ENCODE results near the gene MCRS1. TPM values are rescaled to one million over a fixed set of nuclear protein-coding genes. Genes with fewer than 3 reads are reported as not detected.

Gene MCRS1
- total RNA-seq, 1 experiment from 2014 or later, result 58.7 TPM

DNA sequence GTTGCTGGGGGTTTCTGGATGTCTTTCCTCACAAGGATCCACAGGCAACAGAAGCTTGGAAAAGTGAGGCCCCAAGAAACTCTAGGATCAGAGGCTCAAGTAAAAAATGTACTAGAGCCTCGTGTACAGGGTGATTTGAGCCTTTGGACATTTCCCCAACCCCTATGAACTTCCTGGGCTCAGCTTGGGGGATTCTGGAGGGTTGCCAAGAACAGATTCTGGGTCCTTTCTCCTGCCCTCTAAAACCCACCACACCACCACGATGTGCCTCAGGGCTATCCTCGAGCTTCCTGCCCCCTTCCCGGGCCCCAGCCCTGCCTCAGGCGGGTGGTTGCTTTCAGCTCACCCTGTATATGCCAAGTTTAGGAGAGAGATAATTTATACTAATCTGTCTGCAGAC, 36.9 kb upstream of the MCRS1 start:
- CTCF ChIA-PET, result interaction anchor here (0.6 to 1.8 kb wide), 3 partner anchors 25 to 51 kb away, joined by 3 to 5 read pairs (median 4); no protein-coding TSS in a partner anchor

DNA sequence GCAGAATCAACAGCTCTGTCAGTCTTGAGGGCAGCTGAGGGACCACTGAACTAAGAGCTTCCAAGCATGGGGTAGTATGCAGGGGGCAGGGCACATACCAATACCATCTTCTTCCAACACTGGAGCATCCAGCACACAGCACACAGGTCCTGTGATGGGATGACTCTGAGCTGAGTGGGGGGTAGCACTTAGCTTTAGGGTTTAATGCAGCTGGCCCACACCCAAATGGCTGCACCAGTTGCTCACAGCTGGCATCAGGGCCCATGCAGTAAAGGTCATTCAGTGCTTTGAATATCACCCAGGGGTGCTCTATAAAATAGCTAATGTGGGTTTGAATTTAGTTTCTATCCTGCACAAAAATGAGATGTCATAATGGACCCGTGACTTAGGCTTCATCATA, 35.8 kb upstream of the MCRS1 start:
- BruUV-seq (replicated peaks), result no TSS peak
- peaks cover 4% of the 10 kb centered on the region for H3K36me3 Mint-ChIP-seq (ENCODE audit: insufficient read depth, unreplicated experiment)
- ChIA-PET CTCF (interaction anchor here (1.6 to 1.8 kb wide), 2 partner anchors 23 to 34 kb away, joined by 4 to 7 read pairs; no protein-coding TSS in a partner anchor), POLR2A (interaction anchor here (1.5 kb wide), 1 partner anchor 19 kb away, joined by 3 read pairs; no protein-coding TSS in a partner anchor)
- intact Hi-C loops (cut with micrococcal nuclease), result no loop called here
- no peak overlapping the region for H3K27ac Mint-ChIP-seq (ENCODE audit: low read depth, unreplicated experiment)
- TF ChIP-seq, protein P1, sequence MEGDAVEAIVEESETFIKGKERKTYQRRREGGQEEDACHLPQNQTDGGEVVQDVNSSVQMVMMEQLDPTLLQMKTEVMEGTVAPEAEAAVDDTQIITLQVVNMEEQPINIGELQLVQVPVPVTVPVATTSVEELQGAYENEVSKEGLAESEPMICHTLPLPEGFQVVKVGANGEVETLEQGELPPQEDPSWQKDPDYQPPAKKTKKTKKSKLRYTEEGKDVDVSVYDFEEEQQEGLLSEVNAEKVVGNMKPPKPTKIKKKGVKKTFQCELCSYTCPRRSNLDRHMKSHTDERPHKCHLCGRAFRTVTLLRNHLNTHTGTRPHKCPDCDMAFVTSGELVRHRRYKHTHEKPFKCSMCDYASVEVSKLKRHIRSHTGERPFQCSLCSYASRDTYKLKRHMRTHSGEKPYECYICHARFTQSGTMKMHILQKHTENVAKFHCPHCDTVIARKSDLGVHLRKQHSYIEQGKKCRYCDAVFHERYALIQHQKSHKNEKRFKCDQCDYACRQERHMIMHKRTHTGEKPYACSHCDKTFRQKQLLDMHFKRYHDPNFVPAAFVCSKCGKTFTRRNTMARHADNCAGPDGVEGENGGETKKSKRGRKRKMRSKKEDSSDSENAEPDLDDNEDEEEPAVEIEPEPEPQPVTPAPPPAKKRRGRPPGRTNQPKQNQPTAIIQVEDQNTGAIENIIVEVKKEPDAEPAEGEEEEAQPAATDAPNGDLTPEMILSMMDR (IDR thresholded peaks at IDR 0.05; ENCODE audit: unreplicated experiment), result no peak
- H3K4me1 Mint-ChIP-seq (ENCODE audit: insufficient read depth, unreplicated experiment), result no peaks in the 10 kb centered on the region
- no peaks in the 10 kb centered on the region for H3K27me3 Mint-ChIP-seq (ENCODE audit: insufficient read depth, unreplicated experiment)
- no peak overlapping the region for H3K4me3 Mint-ChIP-seq (ENCODE audit: unreplicated experiment)
- H3K9me3 Mint-ChIP-seq (ENCODE audit: unreplicated experiment), result no peaks in the 10 kb centered on the region
- DNase-seq (ENCODE audit: unreplicated experiment), result no peak

More for the DNA sequence above, 36.9 kb upstream of the MCRS1 start:
- Mint-ChIP-seq H3K9me3 (ENCODE audit: unreplicated experiment) (no peaks in the 10 kb centered on the region), H3K27ac (ENCODE audit: low read depth, unreplicated experiment) (no peak overlapping the region), H3K4me1 (ENCODE audit: insufficient read depth, unreplicated experiment) (no peaks in the 10 kb centered on the region), H3K36me3 (ENCODE audit: insufficient read depth, unreplicated experiment) (no peaks in the 10 kb centered on the region), H3K4me3 (ENCODE audit: unreplicated experiment) (no peak overlapping the region), H3K27me3 (ENCODE audit: insufficient read depth, unreplicated experiment) (no peaks in the 10 kb centered on the region)
- TF ChIP-seq, protein P1 (IDR thresholded peaks at IDR 0.05; ENCODE audit: unreplicated experiment), result no peak
- no peak for DNase-seq (ENCODE audit: unreplicated experiment)
- POLR2A ChIA-PET, result interaction anchor here (2.1 kb wide), 1 partner anchor 137 kb away, joined by 4 read pairs; the partner anchor contains the start of gene TMBIM6
- intact Hi-C loops (cut with micrococcal nuclease), result no loop called here
- no TSS peak for BruUV-seq (replicated peaks)

DNA sequence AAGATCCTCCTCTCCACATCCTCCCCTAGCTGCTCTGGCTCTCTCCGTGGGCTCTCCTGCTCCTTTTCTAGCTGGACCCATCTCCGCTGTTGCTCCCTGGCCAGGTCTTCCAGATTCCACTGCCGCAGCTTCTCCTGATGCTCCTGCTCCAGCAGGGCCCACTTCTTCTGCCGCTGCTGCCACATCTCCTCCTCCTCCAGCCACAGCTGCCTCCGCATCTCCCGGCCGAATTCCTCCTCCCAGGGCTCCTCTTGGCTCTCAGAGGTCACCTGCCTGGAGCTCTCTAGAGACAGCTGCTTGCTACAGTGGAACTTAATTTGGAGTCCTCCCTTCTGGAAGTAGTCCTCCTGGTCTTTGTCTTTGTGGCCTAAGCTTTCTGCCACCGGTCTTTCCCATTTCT, 32.0 kb upstream of the MCRS1 start:
- TF ChIP-seq, protein P1 (IDR thresholded peaks at IDR 0.05; ENCODE audit: unreplicated experiment), result no peak
- H3K9me3 Mint-ChIP-seq (ENCODE audit: unreplicated experiment), result no peaks in the 10 kb centered on the region
- no peaks in the 10 kb centered on the region for H3K27me3 Mint-ChIP-seq (ENCODE audit: insufficient read depth, unreplicated experiment)
- peaks cover 13% of the 10 kb centered on the region for H3K36me3 Mint-ChIP-seq (ENCODE audit: insufficient read depth, unreplicated experiment)
- DNase-seq (ENCODE audit: unreplicated experiment), result no peak
- ChIA-PET CTCF (interaction anchor here (0.8 to 1.1 kb wide), 2 partner anchors 12 to 36 kb away, joined by 3 read pairs; no protein-coding TSS in a partner anchor), POLR2A (interaction anchor here (0.7 kb wide), 1 partner anchor 24 kb away, joined by 3 read pairs; the partner anchor contains the start of gene PRPF40B)
- BruUV-seq (replicated peaks), result no TSS peak
- no peak overlapping the region for H3K27ac Mint-ChIP-seq (ENCODE audit: low read depth, unreplicated experiment)
- no peak overlapping the region for H3K4me3 Mint-ChIP-seq (ENCODE audit: unreplicated experiment)
- no peaks in the 10 kb centered on the region for H3K4me1 Mint-ChIP-seq (ENCODE audit: insufficient read depth, unreplicated experiment)
- intact Hi-C loops (cut with micrococcal nuclease), result no loop called here

DNA sequence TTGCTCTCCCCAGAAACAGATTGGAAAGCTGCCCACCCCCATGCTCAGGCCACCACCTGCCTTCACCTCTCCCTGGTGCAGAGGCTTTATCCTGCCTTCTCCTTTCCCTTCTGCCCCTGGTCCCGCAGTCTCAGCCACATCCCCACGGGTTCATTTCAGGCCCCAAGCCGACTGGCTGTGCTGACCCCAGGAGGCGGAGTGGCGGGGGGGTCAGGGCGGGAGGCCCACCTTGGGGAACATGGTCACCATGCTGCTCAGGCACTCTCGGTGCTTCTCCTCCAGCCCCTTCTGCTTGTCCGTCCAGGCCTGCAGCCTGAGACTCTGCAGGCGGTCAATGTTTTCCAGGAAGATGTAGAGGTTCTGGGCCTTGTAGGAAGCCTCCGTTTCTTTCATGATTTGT, 30.6 kb upstream of the MCRS1 start:
- H3K4me3 Mint-ChIP-seq (ENCODE audit: unreplicated experiment), result no peak overlapping the region
- TF ChIP-seq, protein P1 (IDR thresholded peaks at IDR 0.05; ENCODE audit: unreplicated experiment), result no peak
- no peaks in the 10 kb centered on the region for H3K9me3 Mint-ChIP-seq (ENCODE audit: unreplicated experiment)
- CTCF ChIA-PET, result no interaction called here
- no peaks in the 10 kb centered on the region for H3K4me1 Mint-ChIP-seq (ENCODE audit: insufficient read depth, unreplicated experiment)
- no TSS peak for BruUV-seq (replicated peaks)
- DNase-seq (ENCODE audit: unreplicated experiment), result no peak
- no peak overlapping the region for H3K27ac Mint-ChIP-seq (ENCODE audit: low read depth, unreplicated experiment)
- POLR2A ChIA-PET, result interaction anchor here (0.5 kb wide), 1 partner anchor 515 kb away, joined by 5 read pairs; no protein-coding TSS in a partner anchor
- H3K27me3 Mint-ChIP-seq (ENCODE audit: insufficient read depth, unreplicated experiment), result no peaks in the 10 kb centered on the region
- peaks cover 13% of the 10 kb centered on the region for H3K36me3 Mint-ChIP-seq (ENCODE audit: insufficient read depth, unreplicated experiment)
- intact Hi-C loops (cut with micrococcal nuclease), result no loop called here

Data from MCF 10A (cell line).